Right lobe of liver (tissue), 6 donors: ENCODE data around the gene FAM219B. TPM values are rescaled to one million over a fixed set of nuclear protein-coding genes. Genes with fewer than 3 reads are reported as not detected.

Source experiments
- ATAC-seq, 4 donors: fragments of 200-7000 bp; cut with Tn5 transposase; one replicate each; pipeline ENCODE4 v1.9.1; 2020; ENCODE audit warnings: mild to moderate bottlenecking in 4 of 4, moderate library complexity in 4 of 4
- DNase-seq, 3 donors: peaks; one replicate each; pipeline ENCODE4 v3.0.0-alpha.2; 2020
- H3K27ac ChIP-seq, 3 donors: fragments of 200-600 bp; one replicate each; pipeline ENCODE4 v1.8.0; 2022
- H3K27me3 ChIP-seq, 2 donors: fragments of 200-600 bp; one replicate each; pipeline ENCODE4 v1.8.0; 2022
- H3K36me3 ChIP-seq, 4 donors: fragments of 200-600 bp; sonication (generic) in 1 of 4; one replicate each; pipeline versions ENCODE4 v1.5.1 to v1.8.0; 2017 to 2022; ENCODE audit warnings: control low read depth in 1 of 4
- H3K4me1 ChIP-seq, 4 donors: fragments of 200-600 bp; sonication (generic) in 1 of 4; one replicate each; pipeline versions ENCODE4 v1.5.1 to v1.8.0; 2017 to 2022; ENCODE audit warnings: control low read depth in 1 of 4
- H3K4me3 ChIP-seq, 3 donors: fragments of 200-600 bp; one replicate each; pipeline ENCODE4 v1.8.0; 2022
- H3K9me3 ChIP-seq, 4 donors: fragments of 200-600 bp; sonication (generic) in 1 of 4; one replicate each; pipeline versions ENCODE4 v1.5.1 to v1.8.0; 2017 to 2022; ENCODE audit warnings: control low read depth in 1 of 4
- CTCF ChIP-seq, 4 donors: fragments of 200-600 bp in 3 of 4; fragments of 450-650 bp in 1 of 4; IDR thresholded peaks; one replicate each; pipeline versions ENCODE4 v1.5.1 to v1.8.0; 2016 to 2022; ENCODE audit warnings: antibody characterized with exemption in 4 of 4, mild to moderate bottlenecking in 2 of 4
- POLR2A ChIP-seq: fragments of 450-650 bp; IDR thresholded peaks from one replicate; pipeline ENCODE4 v1.6.1; 2017; ENCODE audit warnings: antibody characterized with exemption, mild to moderate bottlenecking
- WGBS: methylation state at CpG from one replicate; pipeline ENCODE4 v1.1.6; 2018; ENCODE audit warnings: low coverage, low lambda C conversion rate; ENCODE audit not compliant: insufficient coverage; ENCODE audit errors: missing lambda C conversion rate; 5-methylcytosine and 5-hydroxymethylcytosine counted together
- intact Hi-C, 2 donors: fragments of 100-400 bp; cut with DNase I; formaldehyde crosslinking; loops; one replicate each; pipeline versions ENCODE4 v1.11.2 to v1.14.1; 2022
- total RNA-seq, 6 experiments: library from RNA; depleted of rRNA in 2 of 6; stranded (reverse); fragments of >200 nt in 2 of 6; fragmentation: NEBNext Ultra II Directional in 3 of 6; extraction: Animal tissue kit (Norgen Biotek cat#: 25700) in 3 of 6; gene quantifications; one replicate each; pipeline versions ENCODE4 v1.1.0 to v1.2.4, GENCODE V29; 2016 to 2023
- donor health status: DM: no; HTN: yes; CAD: no.
- donor health status: DM: no; HTN: no; CAD: no.
- donor health status: DM: no; HTN: no; CAD: no.
- donor health status: DM: no; HTN: yes; CAD: no.
- donor health status: DM: no; HTN: yes; CAD: no.

FAM219B gene
- total RNA-seq, 6 experiments from 2014 or later: 11.1 to 14.7 (median 13.3) TPM

GRCh38 chr15:74904190-74904805 is 2.4 kb downstream of the FAM219B start:
- ATAC-seq: no peak
- no CpG with 5 or more reads among the region's 7 CpGs for WGBS

DNA sequence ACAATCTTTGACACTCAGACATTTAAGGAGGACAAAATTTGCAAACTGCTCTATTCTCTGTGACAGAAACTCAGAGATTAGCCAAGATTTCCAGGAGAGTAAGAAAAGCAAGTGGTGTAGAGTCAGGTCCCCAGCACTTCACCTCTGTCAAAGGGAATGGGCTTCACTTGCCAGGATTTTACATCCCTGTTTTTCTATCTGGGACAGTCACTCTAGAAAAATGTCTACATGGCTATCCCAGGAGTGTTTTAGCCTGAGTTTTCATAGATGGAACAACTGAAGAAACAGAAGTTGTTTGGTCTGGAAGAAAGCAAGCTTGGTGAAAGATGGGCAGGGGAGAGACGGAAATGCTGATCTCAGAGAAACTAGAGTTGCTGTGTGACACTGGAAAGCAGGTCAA is 3.0 kb downstream of the FAM219B start:
- no peak overlapping the region for H3K4me3 ChIP-seq
- intact Hi-C loops: no loop called here
- H3K36me3 ChIP-seq: peaks cover 0 to 34% (median 9%) of the 10 kb centered on the region in 4 donors
- H3K27me3 ChIP-seq: no peaks in the 10 kb centered on the region
- DNase-seq: no peak
- peaks cover 0 to 24% (median 5%) of the 10 kb centered on the region in 4 donors for H3K4me1 ChIP-seq
- no peaks in the 10 kb centered on the region for H3K9me3 ChIP-seq
- ATAC-seq: no peak
- no peak for TF ChIP-seq POLR2A
- no peak for TF ChIP-seq CTCF (IDR thresholded peaks at IDR 0.05)
- no peak overlapping the region for H3K27ac ChIP-seq
- 80% methylated on average over 1 of the region's 1 CpG for WGBS

More at GRCh38 chr15:74904190-74904805, 2.4 kb downstream of the FAM219B start:
- no peak overlapping the region for H3K27ac ChIP-seq
- no peaks in the 10 kb centered on the region for H3K9me3 ChIP-seq
- H3K27me3 ChIP-seq: no peaks in the 10 kb centered on the region
- H3K4me3 ChIP-seq: no peak overlapping the region
- TF ChIP-seq POLR2A (no peak), CTCF (IDR thresholded peaks at IDR 0.05) (no peak)
- peaks cover 0 to 24% (median 5%) of the 10 kb centered on the region in 4 donors for H3K4me1 ChIP-seq
- DNase-seq: no peak
- peaks cover 0 to 34% (median 9%) of the 10 kb centered on the region in 4 donors for H3K36me3 ChIP-seq
- intact Hi-C loops: no loop called here

DNA sequence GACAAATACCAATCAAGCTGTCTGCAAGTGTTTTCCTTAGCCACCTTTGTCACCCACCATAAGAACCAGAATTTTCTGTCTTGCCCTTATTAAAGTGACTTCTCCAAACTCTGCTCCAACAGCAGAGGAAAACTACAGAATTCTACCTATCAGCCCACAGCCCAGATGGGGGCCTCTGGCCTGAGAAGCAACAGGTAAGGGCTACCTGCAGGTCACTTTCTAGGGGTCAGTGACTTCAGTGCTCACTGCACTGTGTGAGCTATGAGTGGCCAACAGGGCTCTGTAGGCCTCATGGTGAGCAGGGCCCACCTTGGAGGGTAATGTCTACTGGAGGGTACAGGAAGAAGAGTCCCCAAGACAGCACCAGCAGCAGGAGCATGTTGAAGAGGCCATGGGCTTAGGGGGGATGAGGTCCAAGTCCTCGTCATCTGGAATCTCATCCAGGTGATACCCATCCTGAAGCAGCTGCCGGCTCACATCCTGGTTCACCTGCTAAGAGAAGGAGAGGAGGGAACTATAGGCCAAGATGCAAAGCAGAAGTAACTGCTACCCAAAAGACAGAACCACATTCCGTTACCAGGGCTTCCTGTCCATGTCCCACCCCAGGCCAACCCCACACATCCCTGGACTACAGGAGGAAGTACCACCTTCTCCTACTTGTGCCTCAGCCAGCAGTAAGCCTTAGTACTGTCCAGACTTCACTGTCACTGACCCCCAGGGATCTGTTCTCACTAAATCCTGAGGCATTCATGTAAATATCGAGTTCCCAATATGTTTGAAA is 4.2 kb downstream of the FAM219B start:
- no peak for TF ChIP-seq CTCF (IDR thresholded peaks at IDR 0.05)
- no peak for TF ChIP-seq POLR2A
- Histone ChIP-seq H3K4me3 (no peak overlapping the region), H3K27ac (no peak overlapping the region), H3K36me3 (peaks cover 0 to 35% (median 9%) of the 10 kb centered on the region in 4 donors), H3K27me3 (no peaks in the 10 kb centered on the region), H3K4me1 (peaks cover 0 to 21% (median 5%) of the 10 kb centered on the region in 4 donors), H3K9me3 (no peaks in the 10 kb centered on the region)
- 89% methylated on average over 2 of the region's 4 CpGs for WGBS
- intact Hi-C loops: no loop called here
- no peak for ATAC-seq
- DNase-seq: no peak

DNA sequence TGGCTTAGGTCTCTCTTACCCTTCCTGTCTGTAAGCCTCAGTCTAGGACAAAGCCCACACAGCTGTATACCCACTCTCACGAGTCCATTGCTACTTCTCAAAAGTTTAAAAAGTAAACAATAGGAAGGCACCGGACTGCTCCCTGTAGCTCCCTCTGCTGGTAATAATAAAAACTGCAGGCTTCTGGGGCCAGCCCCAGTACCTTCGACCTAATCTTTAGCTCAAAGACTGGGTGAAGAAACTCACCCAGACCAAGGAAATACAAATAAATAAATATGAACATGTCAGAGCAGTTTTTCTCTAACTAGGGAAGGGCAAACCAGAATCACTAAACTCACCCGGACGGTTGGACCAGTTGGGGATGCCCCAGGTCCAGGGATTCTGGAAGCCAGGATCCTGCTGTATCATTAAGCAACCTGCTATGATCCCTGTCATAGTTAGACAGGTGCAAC is 5.0 kb downstream of the FAM219B start:
- ATAC-seq: peak; percentile 69 to 80 (median 74)
- no peak overlapping the region for H3K27ac ChIP-seq
- peaks cover 0 to 41% (median 9%) of the 10 kb centered on the region in 4 donors for H3K36me3 ChIP-seq
- H3K9me3 ChIP-seq: no peaks in the 10 kb centered on the region
- TF ChIP-seq POLR2A (no peak), CTCF (IDR thresholded peaks at IDR 0.05) (peak; percentile 83 to 98 (median 94))
- no peak overlapping the region for H3K4me3 ChIP-seq
- H3K27me3 ChIP-seq: no peaks in the 10 kb centered on the region
- peaks cover 0 to 16% (median 5%) of the 10 kb centered on the region in 4 donors for H3K4me1 ChIP-seq
- intact Hi-C loops: no loop called here
- peak in 1 of 3 donors; percentile 56 for DNase-seq
- 11% methylated on average over 5 of the region's 5 CpGs for WGBS
